WTC11 (cell line): ENCODE measurements around the gene CERS5. TPM values are rescaled to one million over a fixed set of nuclear protein-coding genes. Genes with fewer than 3 reads are reported as not detected.

Source experiments
- ATAC-seq: fragments of 200-7000 bp; cut with Tn5 transposase; 2 replicates; pipeline ENCODE4 v1.10.0; 2021; ENCODE audit warnings: mild to moderate bottlenecking, moderate library complexity
- CTCF ChIA-PET: fragments of 300-600 bp; sonication (Branson Sonifier 250); formaldehyde crosslinking; loops from one replicate; lab custom pipeline; 2021; ENCODE audit warnings: antibody characterized with exemption; lab: Charles Lee
- POLR2A ChIA-PET: fragments of 350-600 bp; sonication (Branson Sonifier 250); formaldehyde crosslinking; loops from one replicate; lab custom pipeline; 2021; ENCODE audit warnings: antibody characterized with exemption; lab: Charles Lee
- DNase-seq: peaks from one replicate; pipeline ENCODE4 v3.0.0; 2021; ENCODE audit warnings: low spot score
- H3K27ac Mint-ChIP-seq: 2 replicates; pipeline ENCODE4 v1.8.0; 2021; ENCODE audit warnings: mixed read lengths
- H3K27me3 Mint-ChIP-seq: 2 replicates; pipeline ENCODE4 v1.8.0; 2021; ENCODE audit warnings: low read depth, mild to moderate bottlenecking, moderate library complexity, mixed read lengths
- H3K36me3 Mint-ChIP-seq: 2 replicates; pipeline ENCODE4 v1.8.0; 2021; ENCODE audit warnings: mixed read lengths
- H3K4me1 Mint-ChIP-seq: 2 replicates; pipeline ENCODE4 v1.8.0; 2022; ENCODE audit warnings: mixed read lengths
- H3K4me3 Mint-ChIP-seq: 2 replicates; pipeline ENCODE4 v1.8.0; 2021; ENCODE audit warnings: mild to moderate bottlenecking, moderate library complexity, mixed read lengths
- H3K9me3 Mint-ChIP-seq: 2 replicates; pipeline ENCODE4 v1.8.0; 2021; ENCODE audit warnings: mixed read lengths
- CREB1 ChIP-seq: sonication (generic); formaldehyde crosslinking; IDR thresholded peaks from 2 replicates; pipeline ENCODE4 v1.8.0; 2023; ENCODE audit warnings: mild to moderate bottlenecking, missing genetic modification reagents
- E2F4 ChIP-seq: sonication (generic); formaldehyde crosslinking; IDR thresholded peaks from 2 replicates; pipeline ENCODE4 v1.8.1; 2022; ENCODE audit warnings: low read depth, mild to moderate bottlenecking, moderate library complexity, missing genetic modification reagents, borderline replicate concordance
- ERG ChIP-seq: fragments of 250-450 bp; sonication (Bioruptor Pico); IDR thresholded peaks from 2 replicates; pipeline ENCODE4 v1.8.0; 2021; ENCODE audit warnings: mild to moderate bottlenecking
- FOXK1 ChIP-seq: sonication (generic); formaldehyde crosslinking; IDR thresholded peaks from 2 replicates; pipeline ENCODE4 v1.8.0; 2022; ENCODE audit warnings: mild to moderate bottlenecking, moderate library complexity, missing genetic modification reagents
- GRHL2 ChIP-seq: fragments of 250-450 bp; sonication (Bioruptor Pico); IDR thresholded peaks from 2 replicates; pipeline ENCODE4 v1.8.0; 2022; ENCODE audit warnings: mild to moderate bottlenecking, moderate library complexity; ENCODE audit not compliant: insufficient replicate concordance, severe bottlenecking
- JUN ChIP-seq: sonication (generic); formaldehyde crosslinking; IDR thresholded peaks from 2 replicates; pipeline ENCODE4 v1.8.0; 2023; ENCODE audit warnings: mild to moderate bottlenecking, missing genetic modification reagents
- NFATC4 ChIP-seq: fragments of 250-450 bp; sonication (Bioruptor Pico); IDR thresholded peaks from 2 replicates; pipeline ENCODE4 v1.9.0; 2021; ENCODE audit warnings: mild to moderate bottlenecking
- NFYB ChIP-seq: sonication (generic); formaldehyde crosslinking; conservative IDR thresholded peaks from 2 replicates; pipeline ENCODE4 v1.8.0; 2022; ENCODE audit warnings: low read depth, missing genetic modification reagents
- OVOL2 ChIP-seq: fragments of 250-450 bp; sonication (Bioruptor Pico); IDR thresholded peaks from 2 replicates; pipeline ENCODE4 v1.9.0; 2021; ENCODE audit warnings: mild to moderate bottlenecking, borderline replicate concordance
- PRRX2 ChIP-seq: fragments of 250-450 bp; sonication (Bioruptor Pico); IDR thresholded peaks from 2 replicates; pipeline ENCODE4 v1.8.0; 2021; ENCODE audit warnings: mild to moderate bottlenecking
- RELA ChIP-seq: sonication (generic); formaldehyde crosslinking; IDR thresholded peaks from 2 replicates; pipeline ENCODE4 v1.8.1; 2022; ENCODE audit warnings: missing genetic modification reagents, mild to moderate bottlenecking, borderline replicate concordance
- SMAD4 ChIP-seq: sonication (generic); formaldehyde crosslinking; IDR thresholded peaks from 2 replicates; pipeline ENCODE4 v1.8.0; 2022; ENCODE audit warnings: mild to moderate bottlenecking, missing genetic modification reagents
- TEAD1 ChIP-seq: sonication (generic); formaldehyde crosslinking; IDR thresholded peaks from 2 replicates; pipeline ENCODE4 v1.8.0; 2022; ENCODE audit warnings: mild to moderate bottlenecking, missing genetic modification reagents
- ZBTB21 ChIP-seq: sonication (generic); formaldehyde crosslinking; IDR thresholded peaks from 2 replicates; pipeline ENCODE4 v1.8.1; 2023; ENCODE audit warnings: mild to moderate bottlenecking, missing genetic modification reagents, borderline replicate concordance
- ZNF263 ChIP-seq: sonication (generic); formaldehyde crosslinking; IDR thresholded peaks from 2 replicates; pipeline ENCODE4 v1.8.1; 2022; ENCODE audit warnings: low read depth, mild to moderate bottlenecking, moderate library complexity, missing genetic modification reagents
- ZNF671 ChIP-seq: fragments of 250-450 bp; sonication (Bioruptor Pico); IDR thresholded peaks from 2 replicates; pipeline ENCODE4 v1.8.0; 2021; ENCODE audit warnings: mild to moderate bottlenecking
- total RNA-seq: library from RNA; stranded (reverse); gene quantifications from 3 replicates; pipeline ENCODE4 v1.2.3, GENCODE V29; 2021
- TF ChIP-seq, protein P1 (sequence below): fragments of 250-450 bp; sonication (Bioruptor Pico); IDR thresholded peaks from 2 replicates; pipeline ENCODE4 v1.9.0; 2021; ENCODE audit warnings: moderate library complexity, mild to moderate bottlenecking, inconsistent platforms, borderline replicate concordance
- TF ChIP-seq, protein P2 (sequence below): sonication (generic); formaldehyde crosslinking; IDR thresholded peaks from 2 replicates; pipeline ENCODE4 v1.8.0; 2022; ENCODE audit warnings: missing genetic modification reagents
- TF ChIP-seq, protein P3 (sequence below): sonication (generic); formaldehyde crosslinking; IDR thresholded peaks from 2 replicates; pipeline ENCODE4 v1.8.1; 2023; ENCODE audit warnings: mild to moderate bottlenecking, missing genetic modification reagents, moderate library complexity
- TF ChIP-seq, protein P4 (sequence below): sonication (generic); formaldehyde crosslinking; IDR thresholded peaks from 2 replicates; pipeline ENCODE4 v1.8.1; 2022; ENCODE audit warnings: mild to moderate bottlenecking, missing genetic modification reagents, moderate library complexity, borderline replicate concordance
- TF ChIP-seq, protein P5 (sequence below): sonication (generic); formaldehyde crosslinking; IDR thresholded peaks from 2 replicates; pipeline ENCODE4 v1.8.0; 2022; ENCODE audit warnings: mild to moderate bottlenecking, missing genetic modification reagents
- TF ChIP-seq, protein P6 (sequence below): sonication (generic); formaldehyde crosslinking; IDR thresholded peaks from 2 replicates; pipeline ENCODE4 v1.8.0; 2022; ENCODE audit warnings: mild to moderate bottlenecking, missing genetic modification reagents

CERS5 gene
- total RNA-seq, 1 experiment from 2014 or later, result 55.8 TPM

DNA sequence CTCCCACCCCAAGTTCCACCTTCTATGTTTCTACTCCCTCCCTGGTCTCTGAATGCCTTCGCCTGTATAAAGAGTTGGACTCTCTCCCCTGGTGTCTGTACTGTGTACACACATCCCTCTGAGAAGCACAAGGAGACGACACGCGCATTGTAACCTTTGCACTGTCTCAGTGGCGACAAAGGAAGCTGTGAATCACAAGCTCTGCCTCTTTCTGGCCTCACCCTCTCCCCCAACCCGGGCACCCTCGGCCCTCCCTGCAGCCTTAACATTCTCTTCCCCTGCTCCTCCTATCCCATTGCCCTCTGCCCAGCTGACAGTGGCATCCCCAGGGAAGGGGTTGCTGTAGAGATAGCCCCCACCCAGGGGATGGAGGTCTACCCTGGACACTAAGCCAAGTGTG lies 84.5 kb downstream of the CERS5 start:
- DNase-seq (no peak), ATAC-seq (no peak)
- H3K4me1 Mint-ChIP-seq, result peaks cover 24% of the 10 kb centered on the region
- TF ChIP-seq, protein P1, sequence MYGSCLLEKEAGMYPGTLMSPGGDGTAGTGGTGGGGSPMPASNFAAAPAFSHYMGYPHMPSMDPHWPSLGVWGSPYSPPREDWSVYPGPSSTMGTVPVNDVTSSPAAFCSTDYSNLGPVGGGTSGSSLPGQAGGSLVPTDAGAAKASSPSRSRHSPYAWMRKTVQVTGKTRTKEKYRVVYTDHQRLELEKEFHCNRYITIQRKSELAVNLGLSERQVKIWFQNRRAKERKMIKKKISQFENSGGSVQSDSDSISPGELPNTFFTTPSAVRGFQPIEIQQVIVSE, result no peak
- TF ChIP-seq OVOL2 (CRISPR knock-in tag), result no peak
- TF ChIP-seq, all 79 proteins: peak for 0
- Mint-ChIP-seq H3K36me3 (peaks cover 13% of the 10 kb centered on the region), H3K4me3 (no peak overlapping the region), H3K27me3 (peaks cover 32% of the 10 kb centered on the region), H3K27ac (no peak overlapping the region), H3K9me3 (no peaks in the 10 kb centered on the region)
- POLR2A ChIA-PET, result no interaction called here
- CTCF ChIA-PET, result interaction anchor here (1.2 to 1.3 kb wide), 4 partner anchors 12 to 115 kb away, joined by 4 to 5 read pairs (median 4); no protein-coding TSS in a partner anchor

DNA sequence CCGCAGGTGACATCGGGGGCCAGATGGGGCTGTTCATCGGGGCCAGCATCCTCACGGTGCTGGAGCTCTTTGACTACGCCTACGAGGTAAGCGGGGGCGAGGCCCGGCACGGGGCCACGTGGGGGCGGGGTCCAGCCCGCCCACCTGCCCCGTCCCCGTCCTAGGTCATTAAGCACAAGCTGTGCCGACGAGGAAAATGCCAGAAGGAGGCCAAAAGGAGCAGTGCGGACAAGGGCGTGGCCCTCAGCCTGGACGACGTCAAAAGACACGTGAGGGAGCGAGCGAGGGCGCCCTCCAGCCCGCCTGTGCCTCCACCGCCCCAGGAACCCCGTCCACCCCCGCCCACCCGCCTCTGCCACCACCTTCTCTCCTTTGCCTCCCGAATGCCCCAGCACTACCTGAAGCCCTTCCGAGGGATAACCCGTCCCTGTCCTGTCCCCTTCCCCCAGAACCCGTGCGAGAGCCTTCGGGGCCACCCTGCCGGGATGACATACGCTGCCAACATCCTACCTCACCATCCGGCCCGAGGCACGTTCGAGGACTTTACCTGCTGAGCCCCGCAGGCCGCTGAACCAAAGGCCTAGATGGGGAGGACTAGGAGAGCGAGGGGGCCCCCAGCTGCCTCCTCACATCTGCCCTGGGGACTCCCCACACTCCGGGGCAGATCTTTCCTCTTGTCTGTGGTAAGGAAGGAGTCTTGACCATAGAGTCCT lies 85.9 kb downstream of the CERS5 start:
- DNase-seq, result peak; percentile 47
- Mint-ChIP-seq H3K27me3 (peaks cover 32% of the 10 kb centered on the region), H3K9me3 (no peaks in the 10 kb centered on the region), H3K27ac (no peak overlapping the region), H3K36me3 (no peaks in the 10 kb centered on the region), H3K4me3 (peak overlapping the region; percentile 54), H3K4me1 (peaks cover 24% of the 10 kb centered on the region)
- peak; percentile 3; the same call in 1 of the 2 replicates for ATAC-seq
- CTCF ChIA-PET, result interaction anchor here (0.7 to 1.5 kb wide), 4 partner anchors 11 to 233 kb away, joined by 3 to 15 read pairs (median 7); no protein-coding TSS in a partner anchor
- POLR2A ChIA-PET, result interaction anchor here (0.5 to 0.6 kb wide), 2 partner anchors 31 to 557 kb away, joined by 3 to 4 read pairs; partner anchors contain the start of gene COX14
- TF ChIP-seq, protein P2, sequence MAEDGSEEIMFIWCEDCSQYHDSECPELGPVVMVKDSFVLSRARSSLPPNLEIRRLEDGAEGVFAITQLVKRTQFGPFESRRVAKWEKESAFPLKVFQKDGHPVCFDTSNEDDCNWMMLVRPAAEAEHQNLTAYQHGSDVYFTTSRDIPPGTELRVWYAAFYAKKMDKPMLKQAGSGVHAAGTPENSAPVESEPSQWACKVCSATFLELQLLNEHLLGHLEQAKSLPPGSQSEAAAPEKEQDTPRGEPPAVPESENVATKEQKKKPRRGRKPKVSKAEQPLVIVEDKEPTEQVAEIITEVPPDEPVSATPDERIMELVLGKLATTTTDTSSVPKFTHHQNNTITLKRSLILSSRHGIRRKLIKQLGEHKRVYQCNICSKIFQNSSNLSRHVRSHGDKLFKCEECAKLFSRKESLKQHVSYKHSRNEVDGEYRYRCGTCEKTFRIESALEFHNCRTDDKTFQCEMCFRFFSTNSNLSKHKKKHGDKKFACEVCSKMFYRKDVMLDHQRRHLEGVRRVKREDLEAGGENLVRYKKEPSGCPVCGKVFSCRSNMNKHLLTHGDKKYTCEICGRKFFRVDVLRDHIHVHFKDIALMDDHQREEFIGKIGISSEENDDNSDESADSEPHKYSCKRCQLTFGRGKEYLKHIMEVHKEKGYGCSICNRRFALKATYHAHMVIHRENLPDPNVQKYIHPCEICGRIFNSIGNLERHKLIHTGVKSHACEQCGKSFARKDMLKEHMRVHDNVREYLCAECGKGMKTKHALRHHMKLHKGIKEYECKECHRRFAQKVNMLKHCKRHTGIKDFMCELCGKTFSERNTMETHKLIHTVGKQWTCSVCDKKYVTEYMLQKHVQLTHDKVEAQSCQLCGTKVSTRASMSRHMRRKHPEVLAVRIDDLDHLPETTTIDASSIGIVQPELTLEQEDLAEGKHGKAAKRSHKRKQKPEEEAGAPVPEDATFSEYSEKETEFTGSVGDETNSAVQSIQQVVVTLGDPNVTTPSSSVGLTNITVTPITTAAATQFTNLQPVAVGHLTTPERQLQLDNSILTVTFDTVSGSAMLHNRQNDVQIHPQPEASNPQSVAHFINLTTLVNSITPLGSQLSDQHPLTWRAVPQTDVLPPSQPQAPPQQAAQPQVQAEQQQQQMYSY, result no peak
- TF ChIP-seq JUN (CRISPR knock-in tag) (no peak), FOXK1 (peak; percentile 32; the same call in 1 of the 2 replicates), NFATC4 (CRISPR knock-in tag) (no peak), RELA (CRISPR knock-in tag) (0 out of 2 replicates have a peak, but pooled peaks have one; percentile 53), ZNF671 (CRISPR knock-in tag) (no peak), NFYB (CRISPR knock-in tag) (no peak), CREB1 (CRISPR knock-in tag) (no peak), ERG (CRISPR knock-in tag) (no peak), ZBTB21 (CRISPR knock-in tag) (no peak), ZNF263 (CRISPR knock-in tag) (no peak), GRHL2 (CRISPR knock-in tag) (no peak), E2F4 (CRISPR knock-in tag) (no peak), PRRX2 (CRISPR knock-in tag) (no peak), TEAD1 (CRISPR knock-in tag) (0 out of 2 replicates have a peak, but pooled peaks have one; percentile 47), SMAD4 (CRISPR knock-in tag) (no peak)
- TF ChIP-seq, protein P3, sequence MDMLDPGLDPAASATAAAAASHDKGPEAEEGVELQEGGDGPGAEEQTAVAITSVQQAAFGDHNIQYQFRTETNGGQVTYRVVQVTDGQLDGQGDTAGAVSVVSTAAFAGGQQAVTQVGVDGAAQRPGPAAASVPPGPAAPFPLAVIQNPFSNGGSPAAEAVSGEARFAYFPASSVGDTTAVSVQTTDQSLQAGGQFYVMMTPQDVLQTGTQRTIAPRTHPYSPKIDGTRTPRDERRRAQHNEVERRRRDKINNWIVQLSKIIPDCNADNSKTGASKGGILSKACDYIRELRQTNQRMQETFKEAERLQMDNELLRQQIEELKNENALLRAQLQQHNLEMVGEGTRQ, result peak; percentile 62
- TF ChIP-seq, protein P4, sequence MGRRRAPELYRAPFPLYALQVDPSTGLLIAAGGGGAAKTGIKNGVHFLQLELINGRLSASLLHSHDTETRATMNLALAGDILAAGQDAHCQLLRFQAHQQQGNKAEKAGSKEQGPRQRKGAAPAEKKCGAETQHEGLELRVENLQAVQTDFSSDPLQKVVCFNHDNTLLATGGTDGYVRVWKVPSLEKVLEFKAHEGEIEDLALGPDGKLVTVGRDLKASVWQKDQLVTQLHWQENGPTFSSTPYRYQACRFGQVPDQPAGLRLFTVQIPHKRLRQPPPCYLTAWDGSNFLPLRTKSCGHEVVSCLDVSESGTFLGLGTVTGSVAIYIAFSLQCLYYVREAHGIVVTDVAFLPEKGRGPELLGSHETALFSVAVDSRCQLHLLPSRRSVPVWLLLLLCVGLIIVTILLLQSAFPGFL, result no peak
- TF ChIP-seq, protein P5, sequence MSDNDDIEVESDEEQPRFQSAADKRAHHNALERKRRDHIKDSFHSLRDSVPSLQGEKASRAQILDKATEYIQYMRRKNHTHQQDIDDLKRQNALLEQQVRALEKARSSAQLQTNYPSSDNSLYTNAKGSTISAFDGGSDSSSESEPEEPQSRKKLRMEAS (CRISPR knock-in tag), result peak; percentile 77; the same call in 1 of the 2 replicates
- TF ChIP-seq, protein P6, sequence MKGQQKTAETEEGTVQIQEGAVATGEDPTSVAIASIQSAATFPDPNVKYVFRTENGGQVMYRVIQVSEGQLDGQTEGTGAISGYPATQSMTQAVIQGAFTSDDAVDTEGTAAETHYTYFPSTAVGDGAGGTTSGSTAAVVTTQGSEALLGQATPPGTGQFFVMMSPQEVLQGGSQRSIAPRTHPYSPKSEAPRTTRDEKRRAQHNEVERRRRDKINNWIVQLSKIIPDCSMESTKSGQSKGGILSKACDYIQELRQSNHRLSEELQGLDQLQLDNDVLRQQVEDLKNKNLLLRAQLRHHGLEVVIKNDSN (CRISPR knock-in tag), result peak; percentile 76; the same call in 1 of the 2 replicates
